CD4-positive, alpha-beta memory T cell (primary cell): Measurements from ENCODE around the gene ANKRD40. TPM values are rescaled to one million over a fixed set of nuclear protein-coding genes. Genes with fewer than 3 reads are reported as not detected.

Experiments used
- CTCF ChIA-PET: fragments of 350-600 bp; sonication (Branson Sonifier 250); formaldehyde crosslinking; loops from one replicate; lab custom pipeline; 2021; ENCODE audit warnings: inconsistent platforms; ENCODE audit not compliant: partially characterized antibody; lab: Charles Lee
- POLR2A ChIA-PET: fragments of 350-600 bp; sonication (Branson Sonifier 250); formaldehyde crosslinking; loops from one replicate; lab custom pipeline; 2021; ENCODE audit not compliant: partially characterized antibody; lab: Charles Lee
- DNase-seq, 5 donors: peaks; one replicate each; pipeline versions ENCODE4 v3.0.0 to v3.0.0-alpha.2; 2020 to 2022; ENCODE audit warnings: mixed read lengths in 1 of 5
- H3K27ac ChIP-seq: one replicate; pipeline ENCODE4 v1.7.0; 2013; ENCODE audit warnings: low read depth, low read length
- H3K27me3 ChIP-seq: 2 replicates; pipeline ENCODE4 v1.7.0; 2013; ENCODE audit warnings: mild to moderate bottlenecking, low read length, moderate library complexity; ENCODE audit not compliant: insufficient read depth
- H3K36me3 ChIP-seq: 2 replicates; pipeline ENCODE4 v1.7.0; 2013; ENCODE audit warnings: mild to moderate bottlenecking, low read length, moderate library complexity; ENCODE audit not compliant: insufficient read depth
- H3K4me1 ChIP-seq: 2 replicates; pipeline ENCODE4 v1.7.0; 2013; ENCODE audit warnings: mild to moderate bottlenecking, low read length, moderate library complexity; ENCODE audit not compliant: insufficient read depth
- H3K4me3 ChIP-seq, 2 donors: one replicate each; pipeline ENCODE4 v1.7.0; 2013; ENCODE audit warnings: low read length in 2 of 2, mild to moderate bottlenecking in 1 of 2
- H3K9me3 ChIP-seq, 2 donors: one replicate each; pipeline ENCODE4 v1.7.0; 2013; ENCODE audit warnings: low read length in 2 of 2, control low read depth in 1 of 2; ENCODE audit not compliant: control insufficient read depth in 1 of 2
- H3K27ac Mint-ChIP-seq, 7 donors: one replicate each; pipeline ENCODE4 v1.8.0; 2020 to 2021; ENCODE audit warnings: mixed read lengths in 7 of 7, mild to moderate bottlenecking in 6 of 7, inconsistent platforms in 3 of 7, moderate library complexity in 3 of 7
- H3K27me3 Mint-ChIP-seq, 2 donors: one replicate each; pipeline ENCODE4 v1.8.0; 2020 to 2021; ENCODE audit warnings: mixed read lengths in 2 of 2
- H3K36me3 Mint-ChIP-seq, 2 donors: one replicate each; pipeline ENCODE4 v1.8.0; 2020 to 2021; ENCODE audit warnings: mixed read lengths in 2 of 2, inconsistent platforms in 1 of 2, mild to moderate bottlenecking in 1 of 2
- H3K4me1 Mint-ChIP-seq, 4 donors: one replicate each; pipeline ENCODE4 v1.8.0; 2020 to 2021; ENCODE audit warnings: mixed read lengths in 4 of 4, mild to moderate bottlenecking in 1 of 4
- H3K4me3 Mint-ChIP-seq, 8 donors: one replicate each; pipeline ENCODE4 v1.8.0; 2020 to 2021; ENCODE audit warnings: mixed read lengths in 8 of 8, mild to moderate bottlenecking in 7 of 8, moderate library complexity in 6 of 8, inconsistent platforms in 3 of 8
- H3K9me3 Mint-ChIP-seq, 8 donors: one replicate each; pipeline ENCODE4 v1.8.0; 2020 to 2021; ENCODE audit warnings: mixed read lengths in 8 of 8, mild to moderate bottlenecking in 5 of 8, inconsistent platforms in 3 of 8, moderate library complexity in 1 of 8
- intact Hi-C: fragments of 100-400 bp; cut with micrococcal nuclease; formaldehyde crosslinking; loops from one replicate; pipeline ENCODE4 v1.15.1; 2023
- polyA plus RNA-seq, 2 donors: library from polyadenylated mRNA; unstranded; fragments of 300-500 nt; fragmentation: Illumina TruSeq; gene quantifications; one replicate each; pipeline ENCODE4 v1.2.3, GENCODE V29; 2021
- total RNA-seq, 2 experiments: library from RNA; stranded (reverse); gene quantifications; one replicate each; pipeline ENCODE4 v1.2.3, GENCODE V29; 2021

Gene ANKRD40
- total and polyA plus RNA-seq, 4 experiments from 2014 or later, result 2.1 to 39.3 (median 21.2) TPM

DNA sequence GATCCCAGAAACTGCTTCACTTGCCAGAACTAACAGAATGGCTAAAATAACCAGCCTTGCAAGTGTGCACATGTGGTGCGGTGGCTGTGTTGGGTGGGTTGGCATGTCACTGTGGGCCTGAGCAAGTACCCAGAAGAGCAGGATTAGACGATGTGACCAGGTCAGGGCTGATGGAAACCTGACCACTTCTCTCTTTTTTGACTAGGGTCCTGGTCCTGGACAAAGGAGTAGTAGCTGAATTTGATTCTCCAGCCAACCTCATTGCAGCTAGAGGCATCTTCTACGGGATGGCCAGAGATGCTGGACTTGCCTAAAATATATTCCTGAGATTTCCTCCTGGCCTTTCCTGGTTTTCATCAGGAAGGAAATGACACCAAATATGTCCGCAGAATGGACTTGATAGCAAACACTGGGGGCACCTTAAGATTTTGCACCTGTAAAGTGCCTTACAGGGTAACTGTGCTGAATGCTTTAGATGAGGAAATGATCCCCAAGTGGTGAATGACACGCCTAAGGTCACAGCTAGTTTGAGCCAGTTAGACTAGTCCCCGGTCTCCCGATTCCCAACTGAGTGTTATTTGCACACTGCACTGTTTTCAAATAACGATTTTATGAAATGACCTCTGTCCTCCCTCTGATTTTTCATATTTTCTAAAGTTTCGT, 16.7 kb downstream of the ANKRD40 start:
- Mint-ChIP-seq H3K27ac (no peak overlapping the region), H3K27me3 (no peaks in the 10 kb centered on the region), H3K9me3 (peaks cover 0 to 2% (median 0%) of the 10 kb centered on the region in 8 donors), H3K4me1 (peaks cover 0 to 5% (median 2%) of the 10 kb centered on the region in 4 donors), H3K36me3 (peaks cover 29 to 30% of the 10 kb centered on the region in 2 donors), H3K4me3 (no peak overlapping the region)
- no peaks in the 10 kb centered on the region for H3K27me3 ChIP-seq
- POLR2A ChIA-PET, result interaction anchor here (2.0 kb wide), 1 partner anchor 17 kb away, joined by 6 read pairs; the partner anchor contains the start of gene ANKRD40
- no peak overlapping the region for H3K27ac ChIP-seq
- H3K4me3 ChIP-seq, result no peak overlapping the region
- no peaks in the 10 kb centered on the region for H3K9me3 ChIP-seq
- H3K36me3 ChIP-seq, result peaks cover 26% of the 10 kb centered on the region
- intact Hi-C loops, result no loop called here
- no peaks in the 10 kb centered on the region for H3K4me1 ChIP-seq
- CTCF ChIA-PET, result no interaction called here
- DNase-seq, result no peak

DNA sequence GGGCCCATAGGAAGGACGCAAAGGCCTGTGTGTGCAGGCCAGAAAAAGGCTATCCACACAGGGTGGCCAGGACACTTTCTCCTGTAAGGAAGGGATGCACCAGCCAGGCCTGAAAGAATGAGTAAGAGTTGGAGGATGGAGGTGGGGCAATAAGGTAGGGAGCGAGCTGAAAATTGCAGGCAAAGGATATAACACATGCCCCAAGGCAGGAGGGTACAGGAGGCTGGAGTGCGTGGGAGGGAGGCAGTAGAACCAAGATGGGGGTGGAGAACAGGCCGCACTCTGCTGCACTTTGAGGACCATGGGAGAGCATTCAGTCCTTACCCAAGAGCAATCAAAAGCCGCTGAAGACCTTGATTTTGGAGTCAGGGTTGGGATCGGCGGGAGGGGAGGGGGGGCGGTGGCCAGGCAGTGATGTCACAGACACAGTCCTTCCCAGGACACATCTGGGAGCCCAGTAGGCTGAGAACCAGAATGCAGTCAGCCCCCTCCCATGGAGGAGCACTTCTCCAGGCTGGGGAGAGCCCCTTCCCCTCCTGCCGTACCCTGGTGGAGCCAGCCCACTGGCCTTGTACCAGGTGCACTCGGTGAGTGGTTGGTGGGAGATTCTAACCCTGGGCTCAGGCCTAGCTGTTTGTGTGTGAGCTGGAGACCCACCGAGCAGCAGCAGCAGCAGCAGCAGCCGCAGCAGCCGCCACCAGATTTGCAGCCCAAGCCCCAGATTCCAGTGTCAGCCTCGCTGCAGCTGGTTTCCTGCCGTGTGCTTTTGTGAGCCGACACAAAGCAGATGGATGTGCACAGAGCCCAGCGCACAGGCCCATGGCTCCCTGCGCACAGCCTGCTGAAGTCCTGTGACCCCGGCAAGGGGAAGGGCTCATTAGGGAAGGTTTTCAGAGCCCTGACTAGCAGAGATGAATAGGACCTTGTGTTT, 17.5 kb downstream of the ANKRD40 start:
- CTCF ChIA-PET, result no interaction called here
- Histone ChIP-seq H3K36me3 (peaks cover 18% of the 10 kb centered on the region), H3K27me3 (no peaks in the 10 kb centered on the region), H3K9me3 (no peaks in the 10 kb centered on the region), H3K27ac (no peak overlapping the region), H3K4me1 (no peaks in the 10 kb centered on the region), H3K4me3 (no peak overlapping the region)
- POLR2A ChIA-PET, result no interaction called here
- intact Hi-C loops, result no loop called here
- H3K4me3 Mint-ChIP-seq, result no peak overlapping the region
- peaks cover 0 to 4% (median under 1%) of the 10 kb centered on the region in 4 donors for H3K4me1 Mint-ChIP-seq
- peaks cover 21 to 22% of the 10 kb centered on the region in 2 donors for H3K36me3 Mint-ChIP-seq
- DNase-seq, result no peak
- peaks cover 0 to 2% (median 0%) of the 10 kb centered on the region in 8 donors for H3K9me3 Mint-ChIP-seq
- H3K27me3 Mint-ChIP-seq, result no peaks in the 10 kb centered on the region
- peak overlapping the region in 2 of 7 donors; percentile 80 to 85 for H3K27ac Mint-ChIP-seq

DNA sequence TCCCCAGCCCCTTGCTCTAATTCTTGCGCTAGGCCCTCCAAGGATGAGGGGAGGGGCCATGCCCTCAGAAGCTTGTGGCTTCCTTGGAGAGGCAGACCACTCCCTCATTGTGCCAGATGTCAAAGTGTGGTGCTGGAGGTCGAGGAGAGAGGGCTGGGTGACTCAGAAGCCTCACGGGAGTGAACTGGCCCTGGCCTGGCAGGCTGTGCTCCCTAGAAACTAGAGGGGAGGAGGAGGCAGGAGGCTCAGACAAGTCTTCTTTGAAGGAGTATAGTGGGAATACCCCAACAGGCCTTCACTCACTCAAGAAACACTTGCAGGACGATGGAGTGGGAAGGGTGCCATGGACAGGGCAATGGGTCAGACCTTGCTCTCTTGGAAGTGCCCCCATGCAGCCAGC, 18.5 kb downstream of the ANKRD40 start:
- H3K4me3 Mint-ChIP-seq, result no peak overlapping the region
- no peaks in the 10 kb centered on the region for H3K9me3 ChIP-seq
- CTCF ChIA-PET, result no interaction called here
- peaks cover 0 to 2% (median 0%) of the 10 kb centered on the region in 8 donors for H3K9me3 Mint-ChIP-seq
- no peaks in the 10 kb centered on the region for H3K4me1 ChIP-seq
- intact Hi-C loops, result no loop called here
- no peak overlapping the region for H3K27ac Mint-ChIP-seq
- H3K27me3 ChIP-seq, result no peaks in the 10 kb centered on the region
- H3K27ac ChIP-seq, result no peak overlapping the region
- DNase-seq, result no peak
- no peaks in the 10 kb centered on the region for H3K27me3 Mint-ChIP-seq
- peaks cover 0 to 4% (median under 1%) of the 10 kb centered on the region in 4 donors for H3K4me1 Mint-ChIP-seq
- H3K4me3 ChIP-seq, result no peak overlapping the region
- peaks cover 9% of the 10 kb centered on the region for H3K36me3 ChIP-seq
- POLR2A ChIA-PET, result no interaction called here
- H3K36me3 Mint-ChIP-seq, result peaks cover 13 to 16% of the 10 kb centered on the region in 2 donors

DNA sequence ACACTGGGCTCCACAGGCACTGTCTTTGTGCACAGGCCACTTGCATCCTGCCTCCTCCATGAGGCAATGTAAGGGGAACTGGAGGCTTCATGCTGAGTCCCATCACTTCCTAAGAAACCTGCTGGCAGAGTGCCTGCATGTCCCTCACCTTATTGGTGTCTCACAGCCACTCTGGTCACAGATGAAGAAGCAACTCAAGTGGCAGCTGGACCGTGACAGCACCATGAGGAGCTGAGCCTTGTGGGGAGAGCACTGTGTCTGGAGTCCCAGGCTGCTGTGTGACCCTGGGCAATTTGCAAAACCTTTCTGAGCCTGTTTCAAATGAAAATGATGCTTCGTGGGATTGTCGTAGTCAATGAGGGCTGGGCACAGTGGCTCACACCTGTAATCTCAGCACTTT, 19.5 kb downstream of the ANKRD40 start:
- peaks cover 0 to 4% (median under 1%) of the 10 kb centered on the region in 4 donors for H3K4me1 Mint-ChIP-seq
- H3K9me3 ChIP-seq, result no peaks in the 10 kb centered on the region
- H3K27me3 ChIP-seq, result no peaks in the 10 kb centered on the region
- H3K9me3 Mint-ChIP-seq, result peaks cover 0 to 2% (median 0%) of the 10 kb centered on the region in 8 donors
- DNase-seq, result no peak
- no peaks in the 10 kb centered on the region for H3K4me1 ChIP-seq
- no peak overlapping the region for H3K4me3 Mint-ChIP-seq
- H3K4me3 ChIP-seq, result no peak overlapping the region
- intact Hi-C loops, result no loop called here
- H3K27ac ChIP-seq, result no peak overlapping the region
- peaks cover 9 to 11% of the 10 kb centered on the region in 2 donors for H3K36me3 Mint-ChIP-seq
- ChIA-PET POLR2A (no interaction called here), CTCF (no interaction called here)
- no peak overlapping the region for H3K27ac Mint-ChIP-seq
- no peaks in the 10 kb centered on the region for H3K27me3 Mint-ChIP-seq
- H3K36me3 ChIP-seq, result peaks cover 6% of the 10 kb centered on the region

DNA sequence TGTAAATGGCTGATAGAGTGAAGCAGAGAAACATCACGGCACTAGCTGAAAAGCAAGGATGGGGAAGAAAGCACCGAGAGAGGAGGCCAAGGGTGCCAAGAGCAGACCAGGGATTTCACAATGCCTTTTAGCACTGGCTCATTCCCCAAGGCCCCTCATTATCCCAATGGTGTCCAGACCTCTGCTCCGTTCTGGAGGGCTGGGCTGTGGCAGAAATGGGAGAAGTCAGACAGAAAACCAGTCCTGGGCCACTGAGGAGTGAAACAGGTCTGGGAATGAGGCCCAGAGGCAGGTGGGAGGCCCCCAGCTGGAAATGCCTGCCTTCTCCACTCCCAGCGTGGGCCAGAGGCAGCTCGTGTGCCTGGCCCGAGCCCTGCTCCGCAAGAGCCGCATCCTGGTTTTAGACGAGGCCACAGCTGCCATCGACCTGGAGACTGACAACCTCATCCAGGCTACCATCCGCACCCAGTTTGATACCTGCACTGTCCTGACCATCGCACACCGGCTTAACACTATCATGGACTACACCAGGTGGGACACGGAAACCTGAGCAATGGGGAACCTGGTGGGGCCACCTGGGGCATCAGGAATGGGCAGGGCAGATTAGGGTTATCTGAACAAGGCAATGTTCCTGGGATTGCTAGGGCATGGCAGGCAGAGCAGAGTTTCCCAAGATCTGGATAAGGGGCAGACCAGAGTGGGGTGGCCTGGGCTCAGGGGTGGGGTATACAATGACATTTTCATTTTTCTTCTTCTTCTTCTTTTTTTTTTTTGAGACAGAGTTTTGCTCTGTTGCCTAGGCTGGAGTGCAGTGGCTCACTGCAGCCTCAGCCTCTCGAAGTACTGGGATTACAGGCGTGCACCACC, 20.3 kb downstream of the ANKRD40 start:
- no peaks in the 10 kb centered on the region for H3K9me3 ChIP-seq
- no peak for DNase-seq
- Mint-ChIP-seq H3K9me3 (peaks cover 0 to 2% (median 0%) of the 10 kb centered on the region in 8 donors), H3K27me3 (no peaks in the 10 kb centered on the region), H3K4me3 (no peak overlapping the region), H3K4me1 (peaks cover 0 to 4% (median 2%) of the 10 kb centered on the region in 4 donors), H3K27ac (no peak overlapping the region), H3K36me3 (peaks cover 2 to 3% of the 10 kb centered on the region in 2 donors)
- no peaks in the 10 kb centered on the region for H3K27me3 ChIP-seq
- H3K4me3 ChIP-seq, result no peak overlapping the region
- H3K36me3 ChIP-seq, result peaks cover under 1% of the 10 kb centered on the region
- ChIA-PET POLR2A (no interaction called here), CTCF (no interaction called here)
- no peaks in the 10 kb centered on the region for H3K4me1 ChIP-seq
- intact Hi-C loops, result no loop called here
- H3K27ac ChIP-seq, result no peak overlapping the region

DNA sequence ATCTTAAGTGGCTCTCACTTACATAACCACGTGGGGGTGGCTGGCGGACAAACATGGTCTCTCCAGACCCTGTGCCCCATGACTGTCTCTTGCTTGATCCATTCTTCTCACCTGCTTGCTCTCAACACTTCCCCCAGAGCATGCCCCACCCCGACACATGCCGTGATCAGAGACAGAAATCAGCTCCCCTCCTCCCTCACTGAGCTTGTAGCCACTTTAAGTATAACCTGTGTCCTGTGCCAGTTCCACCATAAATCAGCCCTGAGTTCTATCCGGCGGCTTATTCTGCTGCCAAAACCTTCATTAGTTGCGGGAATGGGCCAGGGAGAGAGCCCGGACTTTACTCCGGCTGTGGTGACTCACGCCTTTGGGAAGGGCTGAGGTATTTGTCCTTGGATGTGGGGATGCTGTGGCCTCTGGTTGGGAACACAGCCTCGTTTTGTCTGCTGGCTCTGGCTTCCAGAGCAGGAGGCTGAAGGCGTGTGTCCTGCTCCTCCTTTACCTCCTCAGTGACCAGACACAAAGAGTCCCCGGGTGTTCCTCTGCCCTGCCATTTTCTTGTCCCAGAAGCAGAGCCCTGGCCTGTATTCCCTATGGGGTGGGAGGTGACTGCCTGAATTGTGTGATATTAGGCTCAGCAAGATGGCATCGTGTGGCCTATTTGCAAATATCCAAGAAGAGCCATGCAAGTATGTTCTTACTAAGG, 21.1 kb downstream of the ANKRD40 start:
- H3K4me1 Mint-ChIP-seq, result peaks cover 0 to 5% (median 2%) of the 10 kb centered on the region in 4 donors
- H3K4me1 ChIP-seq, result no peaks in the 10 kb centered on the region
- peaks cover 0 to 2% (median 0%) of the 10 kb centered on the region in 8 donors for H3K9me3 Mint-ChIP-seq
- DNase-seq, result no peak
- H3K36me3 Mint-ChIP-seq, result no peaks in the 10 kb centered on the region
- CTCF ChIA-PET, result no interaction called here
- POLR2A ChIA-PET, result no interaction called here
- H3K27ac Mint-ChIP-seq, result peak overlapping the region in 1 of 7 donors; percentile 68
- intact Hi-C loops, result no loop called here
- no peak overlapping the region for H3K4me3 Mint-ChIP-seq
- no peaks in the 10 kb centered on the region for H3K9me3 ChIP-seq
- no peaks in the 10 kb centered on the region for H3K27me3 Mint-ChIP-seq
- no peaks in the 10 kb centered on the region for H3K36me3 ChIP-seq
- no peak overlapping the region for H3K4me3 ChIP-seq
- no peaks in the 10 kb centered on the region for H3K27me3 ChIP-seq
- no peak overlapping the region for H3K27ac ChIP-seq
